H9 (cell line): ENCODE data around the gene C9. TPM values are rescaled to one million over a fixed set of nuclear protein-coding genes. Genes with fewer than 3 reads are reported as not detected.

Experiments
- DNase-seq: peaks from one replicate; pipeline ENCODE4 v3.0.0-alpha.2; 2017
- H2AFZ ChIP-seq: one replicate; pipeline ENCODE4 v1.6.1; 2013; ENCODE audit warnings: mild to moderate bottlenecking, low read length, control low read depth, moderate library complexity
- H2AK5ac ChIP-seq: 2 replicates; pipeline ENCODE4 v1.6.1; 2013; ENCODE audit warnings: low read length, control low read depth, mixed read lengths; ENCODE audit not compliant: insufficient read length
- H2BK120ac ChIP-seq: one replicate; pipeline ENCODE4 v1.6.1; 2013; ENCODE audit warnings: low read depth, mild to moderate bottlenecking, low read length, control low read depth, inconsistent platforms; ENCODE audit not compliant: poor library complexity, severe bottlenecking
- H2BK12ac ChIP-seq: 2 replicates; pipeline ENCODE4 v1.6.1; 2013; ENCODE audit warnings: low read length, control low read depth, mixed read lengths, low read depth; ENCODE audit not compliant: insufficient read length
- H2BK15ac ChIP-seq: 2 replicates; pipeline ENCODE4 v1.6.1; 2013; ENCODE audit warnings: low read depth, low read length, control low read depth
- H2BK20ac ChIP-seq: one replicate; pipeline ENCODE4 v1.6.1; 2013; ENCODE audit warnings: low read depth, mild to moderate bottlenecking, low read length, control low read depth, inconsistent platforms; ENCODE audit not compliant: poor library complexity, severe bottlenecking
- H2BK5ac ChIP-seq: 2 replicates; pipeline ENCODE4 v1.6.1; 2013; ENCODE audit warnings: low read length, control low read depth, mixed read lengths; ENCODE audit not compliant: insufficient read length
- H3K14ac ChIP-seq: 2 replicates; pipeline ENCODE4 v1.6.1; 2013; ENCODE audit warnings: low read length, control low read depth; ENCODE audit not compliant: insufficient read depth
- H3K18ac ChIP-seq: 2 replicates; pipeline ENCODE4 v1.6.1; 2013; ENCODE audit warnings: low read depth, mild to moderate bottlenecking, mixed read lengths, low read length, control low read depth; ENCODE audit not compliant: insufficient read length
- H3K23ac ChIP-seq: 2 replicates; pipeline ENCODE4 v1.6.1; 2013; ENCODE audit warnings: low read length, control low read depth, mixed read lengths, low read depth; ENCODE audit not compliant: insufficient read length
- H3K23me2 ChIP-seq: 2 replicates; pipeline ENCODE4 v1.6.1; 2013; ENCODE audit warnings: low read depth, mild to moderate bottlenecking, mixed read lengths, low read length, control low read depth; ENCODE audit not compliant: insufficient read length, poor library complexity, severe bottlenecking
- H3K27ac ChIP-seq: 2 replicates; pipeline ENCODE4 v1.5.1; 2013; ENCODE audit warnings: low read length, control low read depth, mixed read lengths, low read depth; ENCODE audit not compliant: insufficient read length
- H3K27me3 ChIP-seq: 2 replicates; pipeline ENCODE4 v1.6.1; 2013; ENCODE audit warnings: low read length, control low read depth, inconsistent platforms; ENCODE audit not compliant: insufficient read depth
- H3K4ac ChIP-seq: 2 replicates; pipeline ENCODE4 v1.6.1; 2013; ENCODE audit warnings: low read depth, mild to moderate bottlenecking, control low read depth, inconsistent platforms, low read length, moderate library complexity
- H3K4me1 ChIP-seq: 2 replicates; pipeline ENCODE4 v1.6.1; 2013; ENCODE audit warnings: low read length, control low read depth, inconsistent platforms; ENCODE audit not compliant: insufficient read depth
- H3K4me2 ChIP-seq: 2 replicates; pipeline ENCODE4 v1.6.1; 2013; ENCODE audit warnings: low read length, control low read depth, mixed read lengths; ENCODE audit not compliant: insufficient read length, insufficient read depth
- H3K56ac ChIP-seq: 2 replicates; pipeline ENCODE4 v1.6.1; 2013; ENCODE audit warnings: low read depth, mild to moderate bottlenecking, mixed read lengths, low read length, control low read depth; ENCODE audit not compliant: insufficient read length
- H3K79me1 ChIP-seq: 2 replicates; pipeline ENCODE4 v1.6.1; 2013; ENCODE audit warnings: low read depth, mild to moderate bottlenecking, moderate library complexity, low read length, control low read depth, inconsistent platforms; ENCODE audit not compliant: insufficient read depth, poor library complexity, severe bottlenecking
- H3K79me2 ChIP-seq: 2 replicates; pipeline ENCODE4 v1.6.1; 2013; ENCODE audit warnings: low read length, control low read depth, inconsistent platforms; ENCODE audit not compliant: insufficient read depth
- H3K9ac ChIP-seq: 2 replicates; pipeline ENCODE4 v1.6.1; 2013; ENCODE audit warnings: low read length, control low read depth, mixed read lengths; ENCODE audit not compliant: insufficient read length; ENCODE audit errors: extremely low read depth
- H3K9me3 ChIP-seq: one replicate; pipeline ENCODE4 v1.6.1; 2013; ENCODE audit warnings: low read depth, low read length, inconsistent platforms; ENCODE audit not compliant: control insufficient read depth
- H3T11ph ChIP-seq: one replicate; pipeline ENCODE4 v1.6.1; 2013; ENCODE audit warnings: mild to moderate bottlenecking, low read length, control low read depth, inconsistent platforms
- H4K20me1 ChIP-seq: one replicate; pipeline ENCODE4 v1.6.1; 2013; ENCODE audit not compliant: control insufficient read depth, insufficient read length, insufficient read depth
- H4K5ac ChIP-seq: 2 replicates; pipeline ENCODE4 v1.6.1; 2013; ENCODE audit warnings: low read depth, mild to moderate bottlenecking, mixed read lengths, low read length, control low read depth; ENCODE audit not compliant: insufficient read length
- H4K8ac ChIP-seq: replicated peaks from 2 replicates; pipeline ENCODE4 v1.6.1; 2013; ENCODE audit warnings: low read length, control low read depth, mixed read lengths, low read depth; ENCODE audit not compliant: insufficient read length
- H4K91ac ChIP-seq: 2 replicates; pipeline ENCODE4 v1.6.1; 2013; ENCODE audit warnings: low read depth, mild to moderate bottlenecking, moderate library complexity, mixed read lengths, low read length, control low read depth; ENCODE audit not compliant: insufficient read length
- H3K27ac Mint-ChIP-seq, 3 experiments: 2 replicates in 2 of 3; 3 replicates in 1 of 3; pipeline ENCODE4 v1.8.0; 2020 to 2021; ENCODE audit warnings: mixed read lengths in 3 of 3, mild to moderate bottlenecking in 1 of 3, moderate library complexity in 1 of 3
- H3K27me3 Mint-ChIP-seq: 2 replicates; pipeline ENCODE4 v1.8.0; 2021; ENCODE audit warnings: low read depth, mild to moderate bottlenecking, moderate library complexity, mixed read lengths
- H3K36me3 Mint-ChIP-seq, 3 experiments: 2 replicates in 2 of 3; 3 replicates in 1 of 3; pipeline ENCODE4 v1.8.0; 2020 to 2021; ENCODE audit warnings: low read depth in 3 of 3, mixed read lengths in 3 of 3; ENCODE audit not compliant: insufficient read depth in 1 of 3
- H3K4me1 Mint-ChIP-seq, 2 experiments: 2 replicates each; pipeline ENCODE4 v1.8.0; 2020; ENCODE audit warnings: mixed read lengths in 2 of 2
- H3K4me3 Mint-ChIP-seq, 2 experiments: 2 replicates in 1 of 2; 3 replicates in 1 of 2; pipeline ENCODE4 v1.8.0; 2020 to 2021; ENCODE audit warnings: mild to moderate bottlenecking in 2 of 2, mixed read lengths in 2 of 2, moderate library complexity in 1 of 2
- H3K9me3 Mint-ChIP-seq, 2 experiments: 2 replicates in 1 of 2; 3 replicates in 1 of 2; pipeline ENCODE4 v1.8.0; 2020; ENCODE audit warnings: mild to moderate bottlenecking in 2 of 2, mixed read lengths in 2 of 2, moderate library complexity in 1 of 2
- WGBS: extraction: QIAGEN DNeasy Blood & Tissue Kit; methylation state at CpG from one replicate; pipeline ENCODE4 v1.1.7; 2013; ENCODE audit warnings: missing lambda C conversion rate, low lambda C conversion rate, mixed read lengths; ENCODE audit not compliant: insufficient read length; ENCODE audit errors: extremely low coverage; 5-methylcytosine and 5-hydroxymethylcytosine counted together
- total RNA-seq: library from RNA; stranded (reverse); gene quantifications from 2 replicates; pipeline ENCODE4 v1.2.1, GENCODE V29; 2021
- TF ChIP-seq, protein P1 (sequence below): fragments of 200-600 bp; sonication (generic); conservative IDR thresholded peaks from 3 replicates; pipeline ENCODE4 v1.8.0; 2021; ENCODE audit warnings: antibody characterized with exemption, mild to moderate bottlenecking

The C9 gene
- total RNA-seq, 1 experiment from 2014 or later = not detected

DNA sequence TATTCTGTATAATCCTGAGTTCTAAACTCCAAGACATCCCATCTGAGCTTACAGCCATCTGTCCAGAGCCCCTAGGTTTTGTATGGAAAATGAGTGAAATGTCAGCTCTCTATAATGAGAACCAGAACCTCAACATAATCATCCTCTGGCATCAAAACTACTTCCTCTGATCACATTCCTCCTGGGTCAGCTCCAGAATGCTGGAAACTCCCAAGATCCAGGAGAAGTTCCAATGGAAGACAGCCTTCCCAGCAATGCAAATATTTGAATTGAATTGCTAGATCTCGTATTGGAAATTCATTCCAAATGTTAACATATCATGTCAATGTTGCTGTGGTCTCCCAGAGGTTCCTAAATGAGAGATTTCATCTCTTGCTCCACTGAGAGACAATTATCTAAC is 23.8 kb downstream of the C9 start:
- TF ChIP-seq, protein P1, sequence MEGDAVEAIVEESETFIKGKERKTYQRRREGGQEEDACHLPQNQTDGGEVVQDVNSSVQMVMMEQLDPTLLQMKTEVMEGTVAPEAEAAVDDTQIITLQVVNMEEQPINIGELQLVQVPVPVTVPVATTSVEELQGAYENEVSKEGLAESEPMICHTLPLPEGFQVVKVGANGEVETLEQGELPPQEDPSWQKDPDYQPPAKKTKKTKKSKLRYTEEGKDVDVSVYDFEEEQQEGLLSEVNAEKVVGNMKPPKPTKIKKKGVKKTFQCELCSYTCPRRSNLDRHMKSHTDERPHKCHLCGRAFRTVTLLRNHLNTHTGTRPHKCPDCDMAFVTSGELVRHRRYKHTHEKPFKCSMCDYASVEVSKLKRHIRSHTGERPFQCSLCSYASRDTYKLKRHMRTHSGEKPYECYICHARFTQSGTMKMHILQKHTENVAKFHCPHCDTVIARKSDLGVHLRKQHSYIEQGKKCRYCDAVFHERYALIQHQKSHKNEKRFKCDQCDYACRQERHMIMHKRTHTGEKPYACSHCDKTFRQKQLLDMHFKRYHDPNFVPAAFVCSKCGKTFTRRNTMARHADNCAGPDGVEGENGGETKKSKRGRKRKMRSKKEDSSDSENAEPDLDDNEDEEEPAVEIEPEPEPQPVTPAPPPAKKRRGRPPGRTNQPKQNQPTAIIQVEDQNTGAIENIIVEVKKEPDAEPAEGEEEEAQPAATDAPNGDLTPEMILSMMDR = no peak
- Histone ChIP-seq H3K14ac (no peak overlapping the region), H3K56ac (no peak overlapping the region), H4K91ac (no peak overlapping the region), H4K20me1 (no peaks in the 10 kb centered on the region), H3K4ac (no peak overlapping the region), H3K9ac (no peak overlapping the region), H2BK20ac (no peak overlapping the region), H3K27ac (no peak overlapping the region), H3K9me3 (no peaks in the 10 kb centered on the region), H3K23ac (no peak overlapping the region), H2AK5ac (no peak overlapping the region), H3K23me2 (no peaks in the 10 kb centered on the region), H3T11ph (no peak overlapping the region), H3K79me2 (no peaks in the 10 kb centered on the region), H4K8ac (no peak overlapping the region), H2BK5ac (no peak overlapping the region), H3K4me1 (no peaks in the 10 kb centered on the region), H2AFZ (no peak overlapping the region), H3K27me3 (no peaks in the 10 kb centered on the region), H2BK120ac (no peak overlapping the region), H2BK15ac (no peak overlapping the region), H2BK12ac (no peak overlapping the region), H3K79me1 (no peaks in the 10 kb centered on the region), H4K5ac (no peak overlapping the region), H3K4me2 (no peak overlapping the region), H3K18ac (no peak overlapping the region)
- H3K4me3 Mint-ChIP-seq = no peak overlapping the region
- H3K27ac Mint-ChIP-seq = no peak overlapping the region
- H3K36me3 Mint-ChIP-seq = peaks cover 0 to 17% (median 4%) of the 10 kb centered on the region in 3 experiments; a peak in 5 of 7 replicates
- peaks cover 9 to 11% of the 10 kb centered on the region in 2 experiments for H3K4me1 Mint-ChIP-seq
- peaks cover 17 to 24% of the 10 kb centered on the region in 2 experiments for H3K9me3 Mint-ChIP-seq
- no CpG with 5 or more reads among the region's 1 CpG for WGBS
- no peak for DNase-seq
- H3K27me3 Mint-ChIP-seq = peaks cover 2% of the 10 kb centered on the region; the same call in 1 of the 2 replicates
